ENCODE measurements around the gene DYNC1I1. TPM values are rescaled to one million over a fixed set of nuclear protein-coding genes. Genes with fewer than 3 reads are reported as not detected.

The DYNC1I1 gene
- total RNA-seq, 4 donors from 2014 or later, result 1.9 to 17.9 (median 8.7) TPM

GRCh38 chr7:95758187-95758586 lies 14.2 kb upstream of the DYNC1I1 start:
- H3K27me3 ChIP-seq, result no peaks in the 10 kb centered on the region
- intact Hi-C loops (cut with DNase I; ENCODE audit: low total_unique reads), result no loop called here
- H3K27ac ChIP-seq, result no peak overlapping the region
- no peaks in the 10 kb centered on the region for H3K4me1 ChIP-seq
- no peak overlapping the region for H3K4me3 ChIP-seq
- no peak for DNase-seq
- no peaks in the 10 kb centered on the region for H3K9me3 ChIP-seq
- TF ChIP-seq POLR2A (IDR thresholded peaks at IDR 0.05), result no peak
- TF ChIP-seq, protein P1, sequence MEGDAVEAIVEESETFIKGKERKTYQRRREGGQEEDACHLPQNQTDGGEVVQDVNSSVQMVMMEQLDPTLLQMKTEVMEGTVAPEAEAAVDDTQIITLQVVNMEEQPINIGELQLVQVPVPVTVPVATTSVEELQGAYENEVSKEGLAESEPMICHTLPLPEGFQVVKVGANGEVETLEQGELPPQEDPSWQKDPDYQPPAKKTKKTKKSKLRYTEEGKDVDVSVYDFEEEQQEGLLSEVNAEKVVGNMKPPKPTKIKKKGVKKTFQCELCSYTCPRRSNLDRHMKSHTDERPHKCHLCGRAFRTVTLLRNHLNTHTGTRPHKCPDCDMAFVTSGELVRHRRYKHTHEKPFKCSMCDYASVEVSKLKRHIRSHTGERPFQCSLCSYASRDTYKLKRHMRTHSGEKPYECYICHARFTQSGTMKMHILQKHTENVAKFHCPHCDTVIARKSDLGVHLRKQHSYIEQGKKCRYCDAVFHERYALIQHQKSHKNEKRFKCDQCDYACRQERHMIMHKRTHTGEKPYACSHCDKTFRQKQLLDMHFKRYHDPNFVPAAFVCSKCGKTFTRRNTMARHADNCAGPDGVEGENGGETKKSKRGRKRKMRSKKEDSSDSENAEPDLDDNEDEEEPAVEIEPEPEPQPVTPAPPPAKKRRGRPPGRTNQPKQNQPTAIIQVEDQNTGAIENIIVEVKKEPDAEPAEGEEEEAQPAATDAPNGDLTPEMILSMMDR (IDR thresholded peaks at IDR 0.05), result no peak
- H3K36me3 ChIP-seq, result no peaks in the 10 kb centered on the region

GRCh38 chr7:95766086-95766485 lies 6.3 kb upstream of the DYNC1I1 start:
- Histone ChIP-seq H3K27me3 (no peaks in the 10 kb centered on the region), H3K27ac (no peak overlapping the region), H3K9me3 (no peaks in the 10 kb centered on the region), H3K36me3 (no peaks in the 10 kb centered on the region), H3K4me3 (no peak overlapping the region), H3K4me1 (no peaks in the 10 kb centered on the region)
- no peak for TF ChIP-seq POLR2A (IDR thresholded peaks at IDR 0.05)
- TF ChIP-seq, protein P1 (IDR thresholded peaks at IDR 0.05), result no peak
- intact Hi-C loops (cut with DNase I; ENCODE audit: low total_unique reads), result no loop called here
- no peak for DNase-seq

GRCh38 chr7:95766657-95767056 lies 5.7 kb upstream of the DYNC1I1 start:
- DNase-seq, result no peak
- no peak overlapping the region for H3K27ac ChIP-seq
- intact Hi-C loops (cut with DNase I; ENCODE audit: low total_unique reads), result no loop called here
- no peaks in the 10 kb centered on the region for H3K9me3 ChIP-seq
- no peak overlapping the region for H3K4me3 ChIP-seq
- H3K36me3 ChIP-seq, result no peaks in the 10 kb centered on the region
- H3K27me3 ChIP-seq, result no peaks in the 10 kb centered on the region
- no peaks in the 10 kb centered on the region for H3K4me1 ChIP-seq
- no peak for TF ChIP-seq POLR2A (IDR thresholded peaks at IDR 0.05)
- TF ChIP-seq, protein P1 (IDR thresholded peaks at IDR 0.05), result no peak

DNA sequence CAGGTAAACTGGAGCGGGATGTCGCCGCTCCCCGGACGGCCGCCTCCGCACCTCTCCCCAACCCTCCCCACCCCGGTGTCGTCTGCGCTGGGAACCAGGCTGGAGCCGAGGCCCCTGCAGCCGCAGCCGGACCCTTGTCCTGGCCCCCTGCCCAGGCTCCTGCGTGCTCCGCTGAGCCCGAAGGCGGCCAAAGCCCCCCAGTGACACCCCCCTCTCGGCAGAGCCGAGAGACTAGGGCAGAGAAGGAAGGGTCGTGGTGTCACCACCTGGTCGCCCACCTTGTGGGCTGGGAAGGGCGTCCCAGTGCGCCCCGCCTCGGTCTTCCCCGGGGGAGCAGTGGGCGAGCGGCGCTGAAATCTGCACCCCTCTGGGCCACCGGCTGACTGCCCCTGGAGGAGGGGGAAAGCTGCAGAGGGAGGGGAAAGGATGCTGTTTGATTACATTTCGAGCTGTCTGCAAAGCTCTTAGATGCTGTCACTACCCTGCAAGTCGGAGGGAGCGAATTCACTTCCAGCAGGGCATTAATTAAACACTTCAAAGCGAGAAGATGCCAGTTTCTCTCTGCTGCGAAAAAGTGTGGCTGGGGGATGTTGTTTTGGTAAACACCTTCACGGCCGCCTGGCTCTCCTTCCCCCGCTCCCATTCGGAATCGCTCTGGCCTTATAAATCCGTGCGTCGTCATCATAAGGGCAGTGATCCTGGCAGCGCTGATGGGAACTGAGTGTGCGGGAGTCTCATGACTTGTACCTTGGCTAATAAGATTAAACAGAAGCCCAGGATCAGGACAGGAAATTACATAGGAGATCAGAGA lies 622 bp downstream of the DYNC1I1 start:
- intact Hi-C loops (cut with DNase I; ENCODE audit: low total_unique reads), result no loop called here
- DNase-seq, result peak; percentile 20 to 35
- no peaks in the 10 kb centered on the region for H3K4me1 ChIP-seq

More for the DNA sequence above, 622 bp downstream of the DYNC1I1 start:
- no peaks in the 10 kb centered on the region for H3K36me3 ChIP-seq
- no peaks in the 10 kb centered on the region for H3K9me3 ChIP-seq
- no peak overlapping the region for H3K27ac ChIP-seq
- H3K4me3 ChIP-seq, result peak overlapping the region; percentile 55 to 62
- TF ChIP-seq, protein P1 (IDR thresholded peaks at IDR 0.05), result no peak
- no peak for TF ChIP-seq POLR2A (IDR thresholded peaks at IDR 0.05)
- H3K27me3 ChIP-seq, result no peaks in the 10 kb centered on the region
